HG03354 (cell line): ENCODE measurements around the gene FBXL16.
A peak's percentile ranks its signal among the peaks of the same experiment; 100 is the strongest.

Experiments
- ATAC-seq: cut with Tn5 transposase; IDR thresholded peaks from one replicate; pipeline ENCODE4 v1.9.1; 2021; ENCODE audit warnings: mild to moderate bottlenecking; ENCODE audit not compliant: unreplicated experiment, poor library complexity, severe bottlenecking

FBXL16 gene

DNA sequence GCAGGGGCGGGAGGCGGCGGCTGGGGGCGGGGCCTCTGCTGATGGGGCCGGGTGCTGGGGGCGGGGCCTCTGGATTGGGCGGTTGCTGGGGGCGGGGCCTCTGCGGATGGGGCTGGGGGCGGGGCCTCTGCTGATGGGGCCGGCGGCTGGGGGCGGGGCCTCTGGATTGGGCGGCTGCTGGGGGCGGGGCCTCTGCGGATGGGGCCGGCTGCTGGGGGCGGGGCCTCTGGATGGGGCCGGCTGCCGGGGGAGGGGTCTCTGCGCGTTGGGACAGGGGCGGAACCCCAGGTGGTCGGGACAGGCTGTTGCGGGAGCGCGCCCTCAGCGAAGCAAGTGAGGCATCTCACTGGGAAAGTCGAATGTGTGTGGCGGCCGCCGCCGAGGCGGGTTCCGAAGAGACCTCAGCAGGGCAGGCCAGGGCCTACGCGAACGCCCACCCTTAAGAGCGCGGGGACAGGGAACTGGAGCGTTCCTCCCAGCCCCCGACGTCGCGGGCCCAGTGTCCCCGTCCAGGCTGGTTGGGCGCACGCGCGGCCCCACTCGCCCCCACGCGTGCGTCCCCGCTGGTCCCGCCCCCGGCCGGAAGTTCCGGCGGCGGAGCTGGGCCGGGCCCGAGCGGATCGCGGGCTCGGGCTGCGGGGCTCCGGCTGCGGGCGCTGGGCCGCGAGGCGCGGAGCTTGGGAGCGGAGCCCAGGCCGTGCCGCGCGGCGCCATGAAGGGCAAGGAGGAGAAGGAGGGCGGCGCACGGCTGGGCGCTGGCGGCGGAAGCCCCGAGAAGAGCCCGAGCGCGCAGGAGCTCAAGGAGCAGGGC, 25.6 kb downstream of the FBXL16 start, which contains the start of gene STUB1:
TSS of gene STUB1 (plus strand) at position 597 of the 811 bp plus-strand sequence. CDS start at position 713, 116 bp downstream.
- peak; percentile 47 for ATAC-seq

DNA sequence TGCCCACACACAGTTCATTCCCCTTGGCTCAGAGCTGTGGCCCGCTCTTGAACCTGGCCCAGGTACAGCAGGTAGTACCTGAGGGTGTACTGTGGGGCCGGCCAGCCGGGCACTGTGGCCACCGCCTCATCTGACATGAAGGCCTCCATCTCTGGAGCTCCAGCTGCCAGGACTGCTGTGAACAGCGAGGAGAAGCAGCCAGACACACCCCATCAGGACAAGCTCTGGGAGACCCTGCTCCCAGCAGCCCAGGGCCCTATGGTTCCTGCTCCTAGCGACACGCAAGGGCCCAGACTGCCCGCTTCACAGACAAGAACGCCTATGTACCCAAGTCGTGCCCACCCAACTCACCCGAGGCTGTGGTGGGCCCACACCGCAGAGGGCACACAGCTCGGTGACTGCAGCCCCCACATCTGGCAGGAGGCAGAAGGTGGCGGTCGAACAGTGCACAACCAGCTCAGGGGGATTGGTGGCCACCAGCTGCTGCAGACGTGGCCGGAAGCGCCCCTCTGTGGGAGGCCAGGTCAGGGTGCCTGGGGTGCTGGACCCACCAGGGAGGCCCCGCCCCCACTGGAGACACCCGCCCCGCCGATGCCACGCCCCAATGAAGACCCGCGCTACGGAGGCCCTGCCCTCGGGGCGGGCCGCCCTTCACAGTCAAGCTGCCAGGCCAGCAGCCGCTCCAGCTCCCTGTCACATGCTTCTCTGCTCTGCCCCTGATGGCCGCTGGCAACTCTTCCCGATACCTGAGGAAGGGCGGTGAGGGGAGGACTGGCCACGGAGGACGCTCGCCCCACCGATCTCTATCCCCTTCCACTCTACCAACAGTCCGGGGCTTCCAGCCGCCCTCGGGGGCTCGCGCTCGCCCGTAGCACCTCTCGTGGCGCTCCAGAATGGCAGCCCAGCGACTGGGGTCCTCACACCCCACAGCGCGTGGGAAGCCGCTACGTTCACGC, 26.5 kb downstream of the FBXL16 start:
- no peak for ATAC-seq

GRCh38 chr16:678209-678857, 27.3 kb downstream of the FBXL16 start:
- no peak for ATAC-seq

GRCh38 chr16:677316-678190, 28.0 kb downstream of the FBXL16 start:
- ATAC-seq: no peak

- ATAC-seq: no peak
Measured at GRCh38 chr16:676913-677312, 28.7 kb downstream of the FBXL16 start.

DNA sequence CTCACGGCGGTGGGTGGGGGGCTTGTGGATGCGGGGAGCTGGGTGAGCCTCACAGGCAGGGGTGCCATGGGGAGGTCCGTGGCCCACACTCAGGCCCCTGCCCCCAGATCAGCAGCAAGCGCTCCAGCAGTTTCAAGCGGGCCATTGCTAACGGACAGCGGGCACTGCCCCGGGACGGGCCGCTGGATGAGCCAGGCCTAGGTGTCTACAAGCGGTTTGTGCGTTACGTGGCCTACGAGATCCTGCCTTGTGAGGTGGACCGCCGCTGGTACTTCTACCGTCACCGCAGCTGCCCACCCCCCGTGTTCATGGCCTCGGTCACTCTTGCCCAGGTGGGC, 29.1 kb downstream of the FBXL16 start:
- ATAC-seq: no peak

DNA sequence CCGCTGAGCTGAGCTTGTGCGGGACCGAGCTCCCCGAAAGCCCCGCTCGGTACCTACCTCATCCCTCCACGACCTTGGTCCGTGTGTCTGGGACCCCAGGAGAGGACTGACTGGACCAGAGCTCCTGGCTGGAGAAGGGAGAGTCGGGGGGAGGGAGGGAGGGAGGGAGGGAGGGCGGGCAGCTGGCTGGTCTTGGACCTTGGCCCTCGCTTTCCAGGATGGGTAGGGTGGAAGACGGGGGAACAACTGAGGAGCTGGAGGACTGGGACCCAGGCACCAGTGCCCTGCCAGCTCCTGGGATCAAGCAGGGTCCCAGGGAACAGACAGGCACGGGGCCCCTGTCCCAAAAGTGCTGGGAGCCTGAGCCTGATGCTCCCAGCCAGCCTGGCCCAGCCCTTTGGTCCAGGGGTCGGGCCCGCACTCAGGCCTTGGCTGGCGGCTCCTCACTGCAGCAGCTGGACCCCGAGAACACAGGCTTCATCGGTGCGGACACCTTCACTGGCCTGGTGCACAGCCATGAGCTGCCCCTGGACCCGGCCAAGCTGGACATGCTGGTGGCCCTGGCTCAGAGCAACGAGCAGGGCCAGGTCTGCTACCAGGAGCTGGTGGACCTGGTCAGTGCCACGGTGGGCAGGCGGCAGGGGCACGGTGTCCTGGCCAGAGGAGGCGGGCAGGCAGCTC, 29.6 kb downstream of the FBXL16 start:
- no peak for ATAC-seq

DNA sequence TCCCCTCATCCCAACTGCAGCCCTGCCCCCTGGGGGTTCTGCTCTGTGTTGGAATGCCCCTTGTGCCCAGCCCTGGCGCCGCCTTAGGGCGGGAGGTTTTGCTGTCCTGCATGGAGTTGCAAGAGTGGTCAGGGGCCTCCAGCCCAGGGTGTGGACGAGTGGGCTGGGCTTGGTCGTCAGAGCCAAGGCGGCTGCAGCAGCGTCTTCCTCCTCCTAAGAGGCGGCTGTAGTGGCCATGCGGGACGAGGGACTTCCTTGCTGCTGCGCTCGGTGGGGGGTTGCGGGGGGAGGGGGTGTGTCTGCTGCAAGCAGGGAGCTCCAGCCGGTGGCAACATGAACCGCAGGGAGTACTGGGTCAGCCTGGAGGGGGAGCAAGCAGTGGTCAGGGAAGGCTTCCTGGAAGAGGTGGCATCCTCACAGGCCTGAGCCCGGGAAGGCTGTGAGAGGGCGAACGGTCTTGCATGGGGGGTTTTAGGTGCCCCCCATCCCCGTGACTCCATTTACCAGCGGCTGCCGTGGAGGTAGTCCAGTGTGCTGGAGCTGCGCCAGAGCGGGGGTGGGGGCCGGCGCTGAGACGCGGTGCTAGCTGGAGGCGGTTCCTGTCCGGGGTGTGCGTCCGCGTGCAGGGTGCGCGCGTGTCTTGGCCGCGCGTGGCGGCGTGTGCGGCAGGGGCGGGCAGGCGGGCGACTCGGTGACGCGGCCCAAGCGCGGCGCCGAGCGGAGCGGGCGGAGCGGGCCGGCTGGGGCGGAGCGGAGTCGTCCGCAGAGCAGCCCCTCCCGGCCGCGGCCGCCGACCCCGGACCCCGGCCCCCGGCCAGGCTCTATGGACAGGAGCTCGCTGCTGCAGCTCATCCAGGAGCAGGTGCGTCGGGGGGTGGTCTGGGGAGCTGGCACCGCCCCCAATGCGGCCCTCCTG, 30.4 kb downstream of the FBXL16 start, which contains the start of gene RHBDL1:
TSS of gene RHBDL1 (plus strand) at position 704 of the 916 bp plus-strand sequence. CDS start at position 824, 120 bp downstream.
- ATAC-seq: no peak

- ATAC-seq: no peak
Measured at GRCh38 chr16:674214-674881, 31.3 kb downstream of the FBXL16 start.

DNA sequence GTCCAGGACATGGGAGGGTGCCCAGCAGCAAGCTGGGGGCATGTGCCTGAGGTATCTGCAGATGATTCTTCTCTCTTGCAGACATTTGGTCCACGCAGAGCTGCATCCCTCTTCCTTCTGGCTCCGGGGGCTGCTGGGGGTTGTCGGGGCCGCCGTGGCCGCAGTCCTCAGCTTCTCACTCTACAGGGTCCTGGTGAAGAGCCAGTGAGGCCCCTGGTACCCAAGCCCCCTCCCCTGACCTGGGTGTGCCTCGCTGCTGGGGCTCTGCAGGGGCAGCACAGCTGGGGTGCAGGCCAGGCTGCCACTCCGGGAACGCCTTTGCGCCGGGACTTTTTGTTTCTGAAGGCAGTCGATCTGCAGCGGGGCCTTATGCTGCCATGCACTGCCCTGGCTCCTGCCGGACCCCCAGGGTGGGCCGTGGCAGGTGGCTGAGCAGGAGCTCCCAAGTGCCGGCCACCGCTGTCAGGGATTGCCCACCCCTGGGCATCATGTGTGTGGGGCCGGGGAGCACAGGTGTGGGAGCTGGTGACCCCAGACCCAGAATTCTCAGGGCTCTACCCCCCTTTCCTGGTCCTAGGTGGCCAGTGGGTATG, 32.1 kb downstream of the FBXL16 start:
- no peak for ATAC-seq

DNA sequence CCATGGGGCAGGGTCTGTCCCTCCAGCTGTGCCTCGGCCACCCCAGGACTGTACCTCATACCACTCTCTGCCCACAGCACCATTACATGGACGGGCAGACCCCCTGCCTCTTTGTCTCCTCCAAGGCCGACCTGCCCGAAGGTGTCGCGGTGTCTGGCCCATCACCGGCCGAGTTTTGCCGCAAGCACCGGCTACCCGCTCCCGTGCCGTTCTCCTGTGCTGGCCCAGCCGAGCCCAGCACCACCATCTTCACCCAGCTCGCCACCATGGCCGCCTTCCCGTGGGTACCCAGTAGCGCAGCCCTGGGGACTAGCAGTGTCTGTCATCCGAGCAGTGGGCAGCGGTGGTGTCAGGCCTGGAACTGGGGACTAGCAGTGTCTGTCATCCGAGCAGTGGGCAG, 32.8 kb downstream of the FBXL16 start:
- ATAC-seq: no peak

- no peak for ATAC-seq
Measured at GRCh38 chr16:672371-672770, 33.2 kb downstream of the FBXL16 start.

DNA sequence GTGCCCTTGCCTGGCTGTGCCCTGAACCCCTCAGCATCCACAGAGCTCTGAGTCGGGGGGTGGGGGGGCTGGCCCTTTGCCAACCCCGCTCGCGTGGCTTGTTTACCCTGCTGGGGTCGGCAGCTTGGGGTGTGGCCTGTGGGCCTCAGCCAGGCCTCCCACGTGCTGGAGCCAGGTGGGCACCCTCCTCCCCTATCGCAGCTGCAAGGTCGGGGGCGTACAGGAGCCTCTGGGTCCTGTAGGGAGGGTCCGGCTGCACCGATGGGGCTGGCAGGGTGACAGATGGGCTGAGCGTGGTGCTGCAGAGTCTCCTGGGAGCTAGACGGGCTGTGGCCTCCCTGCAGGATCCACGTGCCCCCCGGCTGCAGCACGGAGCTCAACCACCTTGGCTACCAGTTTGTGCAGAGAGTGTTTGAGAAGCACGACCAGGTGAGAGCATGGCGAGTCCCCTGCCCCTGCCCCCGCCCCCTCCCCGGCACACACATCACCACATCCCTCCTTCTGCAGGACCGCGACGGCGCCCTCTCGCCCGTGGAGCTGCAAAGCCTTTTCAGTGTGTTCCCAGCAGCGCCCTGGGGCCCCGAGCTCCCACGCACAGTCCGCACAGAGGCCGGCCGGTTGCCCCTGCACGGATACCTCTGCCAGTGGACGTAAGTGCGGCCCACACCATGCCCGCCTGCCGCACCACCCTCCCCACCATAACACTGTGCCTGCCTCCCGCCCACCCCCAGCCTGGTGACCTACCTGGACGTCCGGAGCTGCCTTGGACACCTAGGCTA, 34.1 kb downstream of the FBXL16 start:
- ATAC-seq: no peak

GRCh38 chr16:670485-671352, 34.9 kb downstream of the FBXL16 start:
- ATAC-seq: no peak

- ATAC-seq: no peak
Measured at GRCh38 chr16:669666-670065, 35.9 kb downstream of the FBXL16 start.
